GM12878 (cell line): ENCODE measurements around the gene CYSLTR2. TPM values are rescaled to one million over a fixed set of nuclear protein-coding genes. Genes with fewer than 3 reads are reported as not detected.

Experiments
- ATAC-seq: fragments of 200-7000 bp; cut with Tn5 transposase; 3 replicates; pipeline ENCODE4 v1.9.1; 2020; ENCODE audit warnings: mild to moderate bottlenecking, moderate library complexity
- BruUV-seq: library from RNA; stranded (reverse); fragments of 400-500 nt; replicated peaks from 2 replicates; lab custom pipeline; 2021; lab: Mats Ljungman, UMichigan
- CTCF ChIA-PET: fragments of 300-600 bp; sonication (Branson Sonifier 250); formaldehyde crosslinking; extraction: SDS; loops from one replicate; lab custom pipeline; 2021; ENCODE audit warnings: inconsistent platforms; lab: Yijun Ruan, JAX
- POLR2A ChIA-PET: fragments of 350-600 bp; formaldehyde crosslinking; extraction: SDS; loops from one replicate; lab custom pipeline; 2021; ENCODE audit warnings: inconsistent platforms; lab: Charles Lee
- RAD21 ChIA-PET: fragments of 300-600 bp; sonication (Branson Sonifier 250); formaldehyde crosslinking; loops from one replicate; lab custom pipeline; 2023; ENCODE audit warnings: antibody characterized with exemption; ENCODE audit not compliant: unreplicated experiment; lab: Charles Lee
- SMC1A ChIA-PET: fragments of 300-600 bp; sonication (Branson Sonifier 250); formaldehyde crosslinking; loops from one replicate; lab custom pipeline; 2023; ENCODE audit not compliant: unreplicated experiment, uncharacterized antibody; lab: Charles Lee
- DNase-seq: peaks from one replicate; pipeline ENCODE4 v3.0.0-alpha.2; 2011; ENCODE audit warnings: low read depth, low spot score
- FAIRE-seq: peaks from 3 replicates; lab custom pipeline; 2011; peaks lifted over from hg19 to GRCh38; lab: Jason Lieb, UNC
- H2AFZ ChIP-seq: 2 replicates; pipeline ENCODE4 v1.6.0; 2011; ENCODE audit warnings: low read depth, low read length, control low read depth; ENCODE audit not compliant: control insufficient read depth
- H3K27ac ChIP-seq: 2 replicates; pipeline ENCODE4 v1.5.1; 2011; ENCODE audit warnings: control low read depth; ENCODE audit not compliant: control insufficient read depth, insufficient read depth
- H3K27me3 ChIP-seq, 2 experiments: replicated peaks in 1 of 2; 2 replicates each; pipeline versions ENCODE4 v1.6.0 to v1.6.1; 2011; ENCODE audit warnings: low read length in 1 of 2; ENCODE audit not compliant: control insufficient read depth in 2 of 2, insufficient read depth in 2 of 2
- H3K36me3 ChIP-seq, 2 experiments: 2 replicates each; pipeline ENCODE4 v1.5.1; 2011; ENCODE audit warnings: low read length in 1 of 2; ENCODE audit not compliant: control insufficient read depth in 2 of 2, insufficient read depth in 2 of 2
- H3K4me1 ChIP-seq: 2 replicates; pipeline ENCODE4 v1.6.1; 2011; ENCODE audit warnings: mild to moderate bottlenecking, low read length, moderate library complexity, mixed read lengths; ENCODE audit not compliant: control insufficient read depth, insufficient read depth
- H3K4me2 ChIP-seq: 2 replicates; pipeline ENCODE4 v1.6.0; 2011; ENCODE audit warnings: control low read depth; ENCODE audit not compliant: control insufficient read depth, insufficient read depth
- H3K4me3 ChIP-seq: fragments of 200-600 bp; sonication (generic); 2 replicates; pipeline ENCODE4 v1.5.1; 2016
- H3K79me2 ChIP-seq: 2 replicates; pipeline ENCODE4 v1.6.0; 2011; ENCODE audit warnings: low read length; ENCODE audit not compliant: control insufficient read depth, insufficient read depth
- H3K9ac ChIP-seq: 2 replicates; pipeline ENCODE4 v1.8.0; 2011; ENCODE audit warnings: low read length, control low read depth, mixed read lengths; ENCODE audit not compliant: control insufficient read depth, insufficient read depth
- H3K9me3 ChIP-seq: replicated peaks from 3 replicates; pipeline ENCODE4 v1.5.1; 2011; ENCODE audit warnings: mild to moderate bottlenecking, low read length; ENCODE audit not compliant: control insufficient read depth, insufficient read depth
- H4K20me1 ChIP-seq: 2 replicates; pipeline ENCODE4 v1.6.0; 2011; ENCODE audit not compliant: control insufficient read depth, insufficient read depth
- CTCF ChIP-seq, 3 experiments: IDR thresholded peaks in 2 of 3; conservative IDR thresholded peaks in 1 of 3; 2 replicates each; pipeline ENCODE4 v1.5.1; 2011; ENCODE audit warnings: low read depth in 3 of 3, low read length in 3 of 3, mild to moderate bottlenecking in 3 of 3, control low read depth in 2 of 3, moderate library complexity in 2 of 3, inconsistent platforms in 1 of 3, mixed read lengths in 1 of 3; ENCODE audit not compliant: control insufficient read depth in 2 of 3, insufficient read depth in 1 of 3; ENCODE audit errors: extremely low read depth in 1 of 3
- HDGF ChIP-seq: fragments of 450-650 bp; IDR thresholded peaks from 2 replicates; pipeline ENCODE4 v1.6.1; 2016; ENCODE audit warnings: antibody characterized with exemption
- JUND ChIP-seq: IDR thresholded peaks from 2 replicates; pipeline ENCODE4 v1.6.1; 2012; ENCODE audit warnings: low read depth, mild to moderate bottlenecking, low read length, improper control_type of control experiment, moderate library complexity
- PML ChIP-seq: IDR thresholded peaks from 2 replicates; pipeline ENCODE4 v1.6.1; 2012; ENCODE audit warnings: low read length, inconsistent platforms
- RAD21 ChIP-seq: IDR thresholded peaks from 2 replicates; pipeline ENCODE4 v1.6.1; 2011; ENCODE audit warnings: mild to moderate bottlenecking, low read depth, low read length, moderate library complexity; ENCODE audit not compliant: insufficient read depth
- ZNF274 ChIP-seq: IDR thresholded peaks from one replicate; pipeline ENCODE4 v1.8.0; 2011; ENCODE audit not compliant: insufficient read length, insufficient read depth
- WGBS: methylation state at CpG from one replicate; pipeline ENCODE4 v1.1.6; 2016; ENCODE audit warnings: low lambda C conversion rate; ENCODE audit not compliant: insufficient replicate concordance, insufficient coverage; ENCODE audit errors: missing lambda C conversion rate; 5-methylcytosine and 5-hydroxymethylcytosine counted together
- in situ Hi-C: fragments of 300-500 bp; cut with MboI; formaldehyde crosslinking; loops from 9 replicates; pipeline ENCODE4 v1.14.3; 2018; ENCODE audit warnings: mixed read lengths
- intact Hi-C: fragments of 100-400 bp; cut with micrococcal nuclease; formaldehyde crosslinking; loops from one replicate; pipeline ENCODE4 v1.14.2; 2022; ENCODE audit not compliant: unreplicated experiment
- polyA plus RNA-seq, 11 experiments: library from polyadenylated mRNA; depleted of rRNA in 4 of 11; unstranded in 6 of 11; stranded (reverse) in 5 of 11; fragments of >200 nt; fragmentation: Nextera tagmentation in 4 of 11; fragmentation: Illumina TruSeq in 1 of 11; extraction: Ambion mirVana in 4 of 11; extraction: Trizol in 1 of 11; gene quantifications; 1 replicate in 1 of 11; 2 replicates in 10 of 11; pipeline versions ENCODE4 v1.2.1 to v1.2.3, GENCODE V29; 2011 to 2016; ENCODE audit warnings: inconsistent platforms in 2 of 11, missing spikeins in 2 of 11, low read depth in 1 of 11
- total RNA-seq, 4 experiments: library from RNA; depleted of rRNA in 3 of 4; stranded (reverse); fragments of >200 nt in 3 of 4; fragmentation: Illumina TruSeq in 1 of 4; extraction: Trizol in 1 of 4; gene quantifications; 2 replicates each; pipeline versions ENCODE4 v1.2.1 to v1.2.3, GENCODE V29; 2013 to 2021

Gene CYSLTR2
- total and polyA plus RNA-seq, 10 of the 15 experiments (the other 5 are each of a cell fraction or from before 2014, with no cell fraction given) = 0.02 to 0.08 (median 0.03) TPM; not detected in 5

GRCh38 chr13:48643159-48643558, 10.6 kb upstream of the CYSLTR2 start:
- H3K9me3 ChIP-seq = no peaks in the 10 kb centered on the region
- POLR2A ChIA-PET = no interaction called here
- H3K27ac ChIP-seq = no peak overlapping the region
- H4K20me1 ChIP-seq = no peaks in the 10 kb centered on the region
- intact Hi-C loops (no loop called here), in situ Hi-C loops (no loop called here)
- no TSS peak for BruUV-seq
- ATAC-seq (no peak), FAIRE-seq (no peak), DNase-seq (no peak)
- peaks cover 2 to 3% of the 10 kb centered on the region in 2 experiments; a peak in 2 of 4 replicates for H3K27me3 ChIP-seq
- H3K4me1 ChIP-seq = no peaks in the 10 kb centered on the region
- WGBS = 53% methylated on average over 1 of the region's 1 CpG
- H2AFZ ChIP-seq = no peak overlapping the region
- H3K36me3 ChIP-seq = no peaks in the 10 kb centered on the region
- H3K4me2 ChIP-seq = no peak overlapping the region
- SMC1A ChIA-PET = no interaction called here
- H3K9ac ChIP-seq = no peak overlapping the region
- H3K4me3 ChIP-seq = no peak overlapping the region
- TF ChIP-seq PML (no peak), HDGF (no peak), RAD21 (0 out of 2 replicates have a peak, but pooled peaks have one; percentile 19), ZNF274 (no peak), CTCF (IDR thresholded peaks at IDR 0.05 in 2 of 3, conservative IDR thresholded peaks at IDR 0.05 in 1 of 3; ENCODE audit: control insufficient read depth in 2 of 3, extremely low read depth in 1 of 3, insufficient read depth in 1 of 3, low read depth in 3 of 3, low read length in 3 of 3) (0 out of 6 replicates have a peak, but pooled peaks of 1 of the 3 experiments have one; percentile 15), JUND (no peak)
- RAD21 ChIA-PET = no interaction called here
- H3K79me2 ChIP-seq = no peaks in the 10 kb centered on the region
- CTCF ChIA-PET = no interaction called here
